GM19043 (cell line): ENCODE data around the gene SAMM50.

Experiments
- ATAC-seq: cut with Tn5 transposase; IDR thresholded peaks from one replicate; pipeline ENCODE4 v1.9.1; 2021; ENCODE audit warnings: low read depth; ENCODE audit not compliant: unreplicated experiment

The SAMM50 gene

GRCh38 chr22:43955040-43955882 is at the start of gene SAMM50:
Gene SAMM50 (plus strand): TSS chr22:43955442. CDS start chr22:43955578, 136 bp downstream.
- peak; percentile 96 for ATAC-seq

- no peak for ATAC-seq
Measured at GRCh38 chr22:43905681-43906080, 49.6 kb upstream of the SAMM50 start.

- ATAC-seq: no peak
Measured at GRCh38 chr22:43909708-43910107, 45.5 kb upstream of the SAMM50 start.

- ATAC-seq: no peak
Measured at GRCh38 chr22:43910178-43910695, 45.0 kb upstream of the SAMM50 start.

DNA sequence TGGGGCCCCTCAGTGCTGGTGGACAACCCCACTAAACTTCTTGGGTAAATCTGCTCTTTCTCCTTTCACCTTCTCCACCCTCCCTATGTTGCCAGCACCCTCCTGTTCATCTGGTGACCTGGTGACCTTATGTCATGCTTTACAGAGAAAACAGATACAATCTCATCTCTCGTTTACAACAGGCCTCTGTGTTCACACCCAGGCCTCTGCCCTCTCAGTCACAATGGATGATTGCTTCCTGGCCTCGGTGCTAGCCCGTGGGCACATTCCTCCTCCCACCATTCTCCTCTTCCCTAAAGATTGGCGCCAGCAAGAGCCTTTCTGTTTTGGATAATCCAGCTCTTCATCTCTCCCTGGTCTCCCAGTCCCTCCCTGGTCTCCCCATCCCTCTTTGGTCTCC is 43.9 kb upstream of the SAMM50 start:
- ATAC-seq: no peak

DNA sequence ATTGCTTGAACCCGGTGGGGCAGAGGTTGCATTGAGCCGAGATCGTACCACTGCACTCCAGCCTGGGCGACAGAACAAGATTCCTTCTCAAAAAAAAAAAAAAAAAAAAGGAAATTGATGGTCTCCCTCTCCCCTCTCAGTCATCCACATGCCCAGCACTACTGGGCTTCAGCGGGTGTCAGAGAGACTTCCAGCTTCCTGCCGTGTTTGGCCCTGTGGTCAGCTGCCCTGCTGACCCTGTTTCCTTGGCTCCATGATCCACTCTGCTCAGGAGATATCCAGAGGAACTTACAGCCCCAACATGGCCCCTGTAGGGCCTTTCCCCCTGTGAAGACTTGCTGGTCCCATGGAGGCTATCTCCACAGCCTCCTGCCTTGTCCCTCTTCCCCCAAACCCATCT is 37.7 kb upstream of the SAMM50 start:
- ATAC-seq: no peak

DNA sequence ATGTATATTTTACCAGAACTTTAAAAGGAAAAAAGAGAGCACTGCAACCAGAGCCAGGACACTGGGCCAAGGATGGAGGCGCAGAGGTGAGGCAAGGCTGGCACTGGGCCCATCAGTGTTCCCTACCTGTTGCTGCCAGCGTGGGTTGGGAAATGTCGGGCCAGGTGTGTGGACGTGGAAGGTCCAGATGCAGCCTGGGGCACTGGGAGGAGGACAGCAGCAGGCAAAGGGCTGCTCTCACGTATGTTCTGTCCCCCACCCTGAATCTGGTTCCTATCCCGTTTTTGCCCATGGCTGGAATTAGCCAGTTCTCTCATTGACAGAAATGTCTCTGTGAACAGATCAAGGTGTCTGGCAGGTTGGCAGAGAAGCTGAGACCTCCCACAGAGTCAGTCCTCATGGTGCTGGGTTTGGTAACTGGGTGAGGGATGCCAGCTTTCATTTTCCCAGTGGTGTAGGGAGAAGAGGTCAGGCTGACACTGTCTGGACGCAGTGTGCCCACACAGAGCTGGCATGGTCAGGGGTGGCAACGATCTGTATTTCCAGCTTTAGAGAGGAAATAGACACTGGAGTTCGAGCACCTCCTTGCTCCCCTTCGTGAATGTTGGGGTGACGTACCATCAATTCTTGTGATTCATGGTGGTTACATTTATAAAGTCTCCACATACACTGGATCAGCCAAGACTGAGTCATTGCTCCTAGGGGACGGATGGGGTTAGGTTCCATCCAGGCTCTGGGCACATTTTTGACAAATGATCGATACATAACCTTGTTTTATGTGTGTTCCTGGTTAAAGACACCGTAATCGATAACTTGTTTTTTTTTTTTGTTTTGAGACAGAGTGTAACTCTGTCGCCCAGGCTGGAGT is 35.9 kb upstream of the SAMM50 start:
- no peak for ATAC-seq

DNA sequence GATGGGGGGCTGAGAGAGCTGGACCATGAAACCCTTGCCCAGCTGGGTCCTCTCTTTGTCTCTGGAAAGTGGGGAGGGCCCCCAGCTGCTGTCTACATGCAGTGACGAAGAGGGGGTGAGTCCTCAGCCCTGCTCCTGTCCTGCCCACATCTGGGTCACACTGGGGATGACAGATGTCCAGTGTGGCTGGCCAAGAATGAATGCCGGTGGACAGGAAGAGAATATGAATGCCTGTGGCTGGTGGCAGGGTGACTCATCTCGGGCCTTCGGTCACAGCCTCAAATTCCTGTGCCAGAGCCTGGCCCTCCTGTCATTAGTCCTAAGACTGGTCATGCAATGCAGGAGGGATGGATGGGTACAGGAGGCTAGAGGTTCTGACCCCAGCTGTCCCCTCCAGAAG is 33.9 kb upstream of the SAMM50 start:
- no peak for ATAC-seq

DNA sequence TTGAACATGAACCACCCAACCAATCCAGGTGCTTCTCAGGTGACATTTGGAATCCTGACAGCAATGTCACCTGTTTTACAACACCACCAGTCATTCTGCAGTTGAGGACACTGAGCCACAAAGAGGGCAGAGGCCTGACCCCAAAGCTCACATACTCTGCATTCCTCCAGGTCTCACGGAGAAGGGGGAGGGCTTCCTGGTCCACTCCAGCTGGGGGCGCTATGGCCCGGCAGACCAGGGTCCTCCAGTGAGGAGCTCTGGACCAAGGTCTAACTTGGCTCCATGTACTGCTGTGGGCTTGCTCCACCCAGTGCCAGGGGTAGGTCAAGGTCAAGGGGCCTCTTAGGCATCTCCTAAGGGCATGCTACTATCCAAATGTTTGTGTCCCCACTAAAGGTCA is 33.1 kb upstream of the SAMM50 start:
- ATAC-seq: no peak

GRCh38 chr22:43923191-43923590 is 32.1 kb upstream of the SAMM50 start:
- ATAC-seq: no peak

DNA sequence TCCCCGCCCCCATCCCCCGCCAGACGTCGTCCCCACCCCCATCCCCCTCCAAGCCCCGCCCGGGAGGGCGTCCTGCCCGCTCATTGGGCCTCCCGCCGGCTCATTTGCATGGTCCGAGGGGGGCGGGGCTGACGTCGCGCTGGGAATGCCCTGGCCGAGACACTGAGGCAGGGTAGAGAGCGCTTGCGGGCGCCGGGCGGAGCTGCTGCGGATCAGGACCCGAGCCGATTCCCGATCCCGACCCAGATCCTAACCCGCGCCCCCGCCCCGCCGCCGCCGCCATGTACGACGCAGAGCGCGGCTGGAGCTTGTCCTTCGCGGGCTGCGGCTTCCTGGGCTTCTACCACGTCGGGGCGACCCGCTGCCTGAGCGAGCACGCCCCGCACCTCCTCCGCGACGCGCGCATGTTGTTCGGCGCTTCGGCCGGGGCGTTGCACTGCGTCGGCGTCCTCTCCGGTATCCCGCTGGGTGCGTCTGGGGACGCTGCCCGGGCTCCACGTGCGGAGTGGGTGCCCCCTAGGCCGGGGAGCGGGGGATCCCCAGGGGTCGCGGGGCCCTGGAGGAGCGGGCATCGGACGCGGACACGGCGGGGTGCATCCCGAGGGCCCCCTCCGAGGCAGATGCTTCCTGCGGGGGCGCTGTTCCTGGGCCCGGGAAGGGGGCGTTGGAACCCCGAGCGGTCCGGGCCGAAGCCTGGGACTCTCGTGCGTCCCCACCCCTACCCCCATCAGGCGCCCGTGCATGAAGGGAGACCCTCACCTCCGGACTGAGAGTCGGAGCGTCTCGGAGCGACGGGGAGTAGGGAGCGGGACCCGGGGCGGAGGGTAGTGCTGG is 31.4 kb upstream of the SAMM50 start, which contains the start of gene PNPLA3:
Gene PNPLA3 (plus strand): TSS at position 175 of the 834 bp plus-strand sequence. CDS start 107 bp downstream, at position 282.
- no peak for ATAC-seq

GRCh38 chr22:43924877-43925276 is 30.4 kb upstream of the SAMM50 start:
- ATAC-seq: no peak

- no peak for ATAC-seq
Measured at GRCh38 chr22:43925433-43926348, 29.6 kb upstream of the SAMM50 start.

- no peak for ATAC-seq
Measured at GRCh38 chr22:43926349-43926710, 28.9 kb upstream of the SAMM50 start.

- no peak for ATAC-seq
Measured at GRCh38 chr22:43928468-43928867, 26.8 kb upstream of the SAMM50 start.

- no peak for ATAC-seq
Measured at GRCh38 chr22:43928908-43929307, 26.3 kb upstream of the SAMM50 start.

DNA sequence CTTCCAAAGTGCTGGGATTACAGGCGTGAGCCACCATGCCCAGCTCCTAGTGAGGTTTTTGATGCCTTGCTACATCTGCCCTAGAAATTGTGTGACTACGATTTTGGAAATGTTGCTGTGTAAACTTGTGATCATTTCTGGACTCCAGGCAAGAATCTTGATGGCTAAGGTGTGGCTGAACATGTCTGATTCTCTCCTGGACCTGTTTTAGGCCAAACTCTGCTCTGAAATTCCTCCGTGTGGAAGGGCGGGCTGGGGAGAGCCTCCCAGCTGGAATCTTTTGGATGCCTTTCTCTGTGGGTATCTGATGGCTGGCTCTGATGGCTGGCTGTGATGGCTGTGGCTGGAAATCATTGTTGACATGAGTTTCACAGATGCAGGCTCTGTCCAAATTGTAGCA is 23.5 kb upstream of the SAMM50 start:
- ATAC-seq: no peak

GRCh38 chr22:43941449-43941848 is 13.8 kb upstream of the SAMM50 start:
- ATAC-seq: no peak

DNA sequence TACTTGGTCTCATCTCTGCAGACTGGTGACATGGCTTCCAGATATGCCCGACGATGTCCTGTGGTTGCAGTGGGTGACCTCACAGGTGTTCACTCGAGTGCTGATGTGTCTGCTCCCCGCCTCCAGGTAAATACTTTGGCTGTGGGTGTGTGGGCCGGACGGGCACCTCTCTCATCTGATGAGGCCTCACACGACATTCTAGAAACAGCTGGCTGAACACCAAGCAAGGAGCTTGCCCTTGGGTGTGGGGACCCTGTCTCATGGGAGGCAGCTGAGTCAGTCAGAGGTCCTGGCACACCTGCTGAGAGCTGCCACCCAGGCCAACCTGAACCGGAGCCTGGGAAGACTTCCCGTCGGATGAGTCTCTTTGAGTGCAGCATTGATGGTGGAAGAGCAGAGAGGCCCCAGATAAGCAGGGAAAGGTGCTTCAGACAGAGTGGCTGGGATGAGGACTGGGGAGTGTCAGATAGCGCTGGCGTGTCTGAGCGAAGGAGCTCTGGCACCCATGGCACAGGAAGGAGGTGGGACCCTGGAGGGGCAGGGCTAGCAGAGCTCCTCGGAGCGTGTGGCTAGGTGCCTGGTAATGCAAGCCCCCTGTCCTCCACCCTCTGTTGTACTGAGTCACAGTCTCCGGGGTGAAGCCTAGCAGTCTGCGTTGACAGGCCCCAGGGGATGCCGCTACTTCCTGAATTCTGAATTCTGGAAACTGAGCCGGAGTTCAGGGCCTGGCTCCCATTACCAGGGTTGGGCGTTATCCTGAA is 10.4 kb upstream of the SAMM50 start:
- ATAC-seq: no peak
